Measurements from ENCODE around the gene MYH14.

GRCh38 chr19:50303558-50303957 is 100.1 kb downstream of the MYH14 start:
- TF ChIP-seq ARID3A (IDR thresholded peaks at IDR 0.05; ENCODE audit: borderline replicate concordance, low read depth, low read length) (no peak), GABPB1 (CRISPR knock-in tag; IDR thresholded peaks at IDR 0.05) (no peak), HINFP (tag; conservative IDR thresholded peaks at IDR 0.05; ENCODE audit: low read depth) (no peak), MAFK (IDR thresholded peaks at IDR 0.05; ENCODE audit: low read length) (no peak), RBM39 (optimal IDR thresholded peaks at IDR 0.05; ENCODE audit: low read depth, low read length) (no peak), CTCF (IDR thresholded peaks at IDR 0.05 in 2 of 3, conservative IDR thresholded peaks at IDR 0.05 in 1 of 3; ENCODE audit: insufficient read depth in 2 of 3, low read depth in 1 of 3, low read length in 3 of 3) (no peak), HDGF (IDR thresholded peaks at IDR 0.05) (no peak)

Data from K562 (cell line).